T47D (cell line): Measurements from ENCODE around the gene TCF25.
"Not testable (repeated sequence)": the region's sequence is repeated elsewhere in the genome, so short reads cannot be mapped to it uniquely, and the experiment has no call there.

Experiments
- DNase-seq, 2 experiments: peaks; one replicate each; pipeline versions ENCODE4 v3.0.0 to v3.0.0-alpha.2; 2011 to 2012; ENCODE audit warnings: low read depth in 1 of 2, low spot score in 1 of 2
- JUND ChIP-seq: IDR thresholded peaks from 2 replicates; pipeline ENCODE4 v1.6.1; 2012; ENCODE audit warnings: low read depth
- in situ Hi-C: cut with HindIII; loops from 2 replicates; pipeline ENCODE4 v1.10.0; 2016; ENCODE audit warnings: low sequenced_read_pairs, low pct_unique_long_range_greater_than_20kb

The TCF25 gene

GRCh38 chr16:89909777-89910716, 36.7 kb downstream of the TCF25 start:
- peak; percentile 65 to 70 for DNase-seq
- no peak for TF ChIP-seq JUND
- in situ Hi-C loops, result no loop called here

GRCh38 chr16:89910717-89911354, 37.4 kb downstream of the TCF25 start:
- in situ Hi-C loops, result no loop called here
- no peak for DNase-seq
- TF ChIP-seq JUND, result no peak

- in situ Hi-C loops, result no loop called here
- no peak for TF ChIP-seq JUND
- no peak for DNase-seq
Measured at GRCh38 chr16:89911375-89911774, 38.0 kb downstream of the TCF25 start.

- TF ChIP-seq JUND, result no peak
- DNase-seq, result no peak
- in situ Hi-C loops, result no loop called here
Measured at GRCh38 chr16:89912143-89912542, 38.8 kb downstream of the TCF25 start.

GRCh38 chr16:89912627-89913026, 39.2 kb downstream of the TCF25 start:
- in situ Hi-C loops, result no loop called here
- DNase-seq, result no peak
- TF ChIP-seq JUND, result no peak

- DNase-seq, result no peak
- in situ Hi-C loops, result no loop called here
- no peak for TF ChIP-seq JUND
Measured at GRCh38 chr16:89913408-89914387, 40.3 kb downstream of the TCF25 start.

GRCh38 chr16:89914642-89915285, 41.4 kb downstream of the TCF25 start:
- in situ Hi-C loops, result not testable (repeated sequence)

GRCh38 chr16:89915303-89916232, 42.2 kb downstream of the TCF25 start:
- TF ChIP-seq JUND, result no peak
- DNase-seq, result no peak
- in situ Hi-C loops, result no loop called here

More at GRCh38 chr16:89914642-89915285, 41.4 kb downstream of the TCF25 start:
- DNase-seq, result not testable (repeated sequence)

- in situ Hi-C loops, result no loop called here
- TF ChIP-seq JUND, result no peak
- no peak for DNase-seq
Measured at GRCh38 chr16:89917773-89918452, 44.5 kb downstream of the TCF25 start.

- DNase-seq, result no peak
- in situ Hi-C loops, result no loop called here
- TF ChIP-seq JUND, result no peak
Measured at GRCh38 chr16:89918453-89919347, 45.3 kb downstream of the TCF25 start, which contains the start of gene MC1R. MC1R (plus strand) TSS chr16:89918862; CDS start chr16:89919259, 397 bp downstream.
